Measurements from ENCODE around the gene DNAJB12. TPM values are rescaled to one million over a fixed set of nuclear protein-coding genes. Genes with fewer than 3 reads are reported as not detected.

Gene DNAJB12
- total and polyA plus RNA-seq, 4 donors, result 15.9 to 22.0 (median 18.9) TPM

DNA sequence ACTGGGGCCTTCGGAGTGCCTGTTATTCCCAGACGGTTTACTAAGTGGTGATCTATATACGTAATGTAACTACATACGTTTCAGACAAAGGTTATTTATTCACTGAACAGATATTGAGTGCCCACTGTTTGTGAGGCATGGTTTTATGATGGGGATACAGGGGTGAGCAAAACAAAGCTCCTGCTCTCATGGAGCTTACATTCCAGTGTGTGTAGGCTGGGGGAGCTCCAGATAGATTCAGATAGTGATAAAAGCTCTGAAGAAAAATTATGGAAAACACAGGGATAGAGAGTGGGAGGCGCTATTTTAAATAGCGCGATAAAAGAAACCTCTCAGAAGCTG is 466 bp upstream of the DNAJB12 start:
- H3K27me3 ChIP-seq (ENCODE audit: control insufficient read depth in 4 of 4, insufficient read depth in 4 of 4, low read length in 3 of 4), result no peaks in the 10 kb centered on the region
- H3K9me3 ChIP-seq (ENCODE audit: control insufficient read depth in 4 of 4, low read length in 3 of 4), result no peaks in the 10 kb centered on the region
- 35% methylated on average over 7 of the region's 7 CpGs for WGBS
- peaks cover 3 to 23% (median 17%) of the 10 kb centered on the region in 4 donors for H3K4me1 ChIP-seq (ENCODE audit: control insufficient read depth in 4 of 4, insufficient read depth in 4 of 4, low read length in 3 of 4)
- peaks cover 0 to 6% (median 0%) of the 10 kb centered on the region in 4 donors for H3K36me3 ChIP-seq (ENCODE audit: control insufficient read depth in 4 of 4, insufficient read depth in 3 of 4, low read depth in 1 of 4, low read length in 3 of 4)
- H3K4me3 ChIP-seq (ENCODE audit: low read depth in 1 of 3, low read length in 3 of 3), result peak overlapping the region; percentile 76 to 98 (median 83)
- no peak for TF ChIP-seq RAD21 (IDR thresholded peaks at IDR 0.05)
- TF ChIP-seq, protein P1, sequence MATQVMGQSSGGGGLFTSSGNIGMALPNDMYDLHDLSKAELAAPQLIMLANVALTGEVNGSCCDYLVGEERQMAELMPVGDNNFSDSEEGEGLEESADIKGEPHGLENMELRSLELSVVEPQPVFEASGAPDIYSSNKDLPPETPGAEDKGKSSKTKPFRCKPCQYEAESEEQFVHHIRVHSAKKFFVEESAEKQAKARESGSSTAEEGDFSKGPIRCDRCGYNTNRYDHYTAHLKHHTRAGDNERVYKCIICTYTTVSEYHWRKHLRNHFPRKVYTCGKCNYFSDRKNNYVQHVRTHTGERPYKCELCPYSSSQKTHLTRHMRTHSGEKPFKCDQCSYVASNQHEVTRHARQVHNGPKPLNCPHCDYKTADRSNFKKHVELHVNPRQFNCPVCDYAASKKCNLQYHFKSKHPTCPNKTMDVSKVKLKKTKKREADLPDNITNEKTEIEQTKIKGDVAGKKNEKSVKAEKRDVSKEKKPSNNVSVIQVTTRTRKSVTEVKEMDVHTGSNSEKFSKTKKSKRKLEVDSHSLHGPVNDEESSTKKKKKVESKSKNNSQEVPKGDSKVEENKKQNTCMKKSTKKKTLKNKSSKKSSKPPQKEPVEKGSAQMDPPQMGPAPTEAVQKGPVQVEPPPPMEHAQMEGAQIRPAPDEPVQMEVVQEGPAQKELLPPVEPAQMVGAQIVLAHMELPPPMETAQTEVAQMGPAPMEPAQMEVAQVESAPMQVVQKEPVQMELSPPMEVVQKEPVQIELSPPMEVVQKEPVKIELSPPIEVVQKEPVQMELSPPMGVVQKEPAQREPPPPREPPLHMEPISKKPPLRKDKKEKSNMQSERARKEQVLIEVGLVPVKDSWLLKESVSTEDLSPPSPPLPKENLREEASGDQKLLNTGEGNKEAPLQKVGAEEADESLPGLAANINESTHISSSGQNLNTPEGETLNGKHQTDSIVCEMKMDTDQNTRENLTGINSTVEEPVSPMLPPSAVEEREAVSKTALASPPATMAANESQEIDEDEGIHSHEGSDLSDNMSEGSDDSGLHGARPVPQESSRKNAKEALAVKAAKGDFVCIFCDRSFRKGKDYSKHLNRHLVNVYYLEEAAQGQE (IDR thresholded peaks at IDR 0.05), result no peak
- TF ChIP-seq, protein P2, sequence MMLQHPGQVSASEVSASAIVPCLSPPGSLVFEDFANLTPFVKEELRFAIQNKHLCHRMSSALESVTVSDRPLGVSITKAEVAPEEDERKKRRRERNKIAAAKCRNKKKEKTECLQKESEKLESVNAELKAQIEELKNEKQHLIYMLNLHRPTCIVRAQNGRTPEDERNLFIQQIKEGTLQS (IDR thresholded peaks at IDR 0.05), result no peak
- no peak for TF ChIP-seq EGR1 (IDR thresholded peaks at IDR 0.05; ENCODE audit: low read depth in 2 of 2)
- TF ChIP-seq, protein P3, sequence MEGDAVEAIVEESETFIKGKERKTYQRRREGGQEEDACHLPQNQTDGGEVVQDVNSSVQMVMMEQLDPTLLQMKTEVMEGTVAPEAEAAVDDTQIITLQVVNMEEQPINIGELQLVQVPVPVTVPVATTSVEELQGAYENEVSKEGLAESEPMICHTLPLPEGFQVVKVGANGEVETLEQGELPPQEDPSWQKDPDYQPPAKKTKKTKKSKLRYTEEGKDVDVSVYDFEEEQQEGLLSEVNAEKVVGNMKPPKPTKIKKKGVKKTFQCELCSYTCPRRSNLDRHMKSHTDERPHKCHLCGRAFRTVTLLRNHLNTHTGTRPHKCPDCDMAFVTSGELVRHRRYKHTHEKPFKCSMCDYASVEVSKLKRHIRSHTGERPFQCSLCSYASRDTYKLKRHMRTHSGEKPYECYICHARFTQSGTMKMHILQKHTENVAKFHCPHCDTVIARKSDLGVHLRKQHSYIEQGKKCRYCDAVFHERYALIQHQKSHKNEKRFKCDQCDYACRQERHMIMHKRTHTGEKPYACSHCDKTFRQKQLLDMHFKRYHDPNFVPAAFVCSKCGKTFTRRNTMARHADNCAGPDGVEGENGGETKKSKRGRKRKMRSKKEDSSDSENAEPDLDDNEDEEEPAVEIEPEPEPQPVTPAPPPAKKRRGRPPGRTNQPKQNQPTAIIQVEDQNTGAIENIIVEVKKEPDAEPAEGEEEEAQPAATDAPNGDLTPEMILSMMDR (IDR thresholded peaks at IDR 0.05; ENCODE audit: low read depth, low read length, missing input control), result no peak
- TF ChIP-seq TAF1 (conservative IDR thresholded peaks at IDR 0.05), result no peak
- H3K9ac ChIP-seq (ENCODE audit: low read depth in 1 of 2, low read length in 2 of 2), result peak overlapping the region; percentile 8 to 86
- DNase-seq (ENCODE audit: low spot score), result no peak
- H3K27ac ChIP-seq (ENCODE audit: low read depth in 1 of 2, low read length in 2 of 2), result peak overlapping the region; percentile 90 to 98

DNA sequence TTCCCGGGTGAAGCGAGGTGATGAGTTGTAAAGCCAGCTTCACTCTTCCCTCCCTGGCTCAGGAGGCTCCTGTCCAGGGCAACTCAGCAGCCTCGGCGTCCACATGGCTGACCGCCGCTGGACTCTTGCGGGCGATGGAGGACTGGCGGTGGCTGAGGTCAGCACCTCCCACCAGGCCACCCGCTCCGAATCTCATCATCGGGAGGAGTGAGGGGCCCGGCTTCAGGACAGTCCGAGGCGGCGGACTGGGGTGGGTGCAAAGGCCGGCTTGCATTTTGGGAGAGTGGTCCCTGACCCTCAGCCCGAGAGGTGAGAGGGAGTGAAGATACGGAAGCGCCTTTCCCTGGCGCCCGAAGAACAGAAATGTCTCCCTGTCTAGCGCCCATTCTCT is 759 bp downstream of the DNAJB12 start:
- under 1% methylated on average over 23 of the region's 23 CpGs for WGBS
- H3K27me3 ChIP-seq (ENCODE audit: control insufficient read depth in 4 of 4, insufficient read depth in 4 of 4, low read length in 3 of 4), result no peaks in the 10 kb centered on the region

DNA sequence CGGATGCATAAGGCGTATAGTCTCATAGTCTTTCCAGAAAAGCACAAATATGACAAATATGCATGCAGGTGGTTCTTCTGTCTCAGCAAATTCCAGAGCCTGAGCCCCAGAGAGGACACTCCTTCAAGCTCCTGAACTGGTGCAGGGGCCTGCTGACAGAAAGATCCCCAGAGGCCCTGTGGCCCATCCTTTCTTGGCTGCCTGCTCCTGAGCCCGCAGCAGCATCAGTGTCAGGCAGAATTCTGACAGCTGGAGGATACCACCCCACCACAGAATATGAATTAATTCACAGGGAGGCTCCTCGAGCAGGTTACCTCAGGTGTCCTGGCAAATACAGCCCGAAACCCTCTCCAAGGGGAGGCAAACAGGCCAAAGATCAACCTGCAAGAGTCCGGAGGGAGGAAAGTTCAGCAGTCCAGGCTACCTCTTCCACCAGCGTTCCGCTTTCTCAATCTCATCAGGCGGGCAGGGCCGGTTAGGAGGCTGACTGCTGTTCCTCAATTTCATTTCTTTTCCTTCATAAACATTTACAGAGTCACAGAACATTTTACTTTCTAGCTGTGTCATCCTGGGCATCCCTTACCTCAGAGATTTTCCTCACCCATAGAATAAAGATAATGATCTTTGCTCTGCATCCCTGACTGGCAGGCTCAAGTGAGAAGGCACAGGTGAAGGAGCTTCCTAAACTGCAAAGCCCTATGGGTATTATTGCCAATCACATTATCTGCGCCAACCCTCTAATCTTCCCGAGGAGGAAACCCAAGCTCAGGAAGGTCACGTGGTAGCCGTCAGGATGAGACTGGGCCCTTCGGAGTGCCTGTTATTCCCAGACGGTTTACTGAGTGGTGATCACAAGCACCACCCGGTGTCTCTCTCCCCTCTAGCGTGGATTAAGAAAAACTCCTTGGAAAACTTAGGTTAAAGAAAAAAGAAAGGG is 1.4 kb downstream of the DNAJB12 start:
- DNase-seq (ENCODE audit: low spot score), result no peak
- H3K9ac ChIP-seq (ENCODE audit: low read depth in 1 of 2, low read length in 2 of 2), result peak overlapping the region; percentile 82 to 86
- H3K27me3 ChIP-seq (ENCODE audit: control insufficient read depth in 4 of 4, insufficient read depth in 4 of 4, low read length in 3 of 4), result no peaks in the 10 kb centered on the region
- H3K27ac ChIP-seq (ENCODE audit: low read depth in 1 of 2, low read length in 2 of 2), result peak overlapping the region; percentile 90 to 98
- H3K36me3 ChIP-seq (ENCODE audit: control insufficient read depth in 4 of 4, insufficient read depth in 3 of 4, low read depth in 1 of 4, low read length in 3 of 4), result peaks cover 0 to 8% (median 7%) of the 10 kb centered on the region in 4 donors
- WGBS, result 24% methylated on average over 18 of the region's 18 CpGs
- H3K9me3 ChIP-seq (ENCODE audit: control insufficient read depth in 4 of 4, low read length in 3 of 4), result no peaks in the 10 kb centered on the region
- H3K4me3 ChIP-seq (ENCODE audit: low read depth in 1 of 3, low read length in 3 of 3), result peak overlapping the region; percentile 76 to 98 (median 83)
- peaks cover 3 to 23% (median 17%) of the 10 kb centered on the region in 4 donors for H3K4me1 ChIP-seq (ENCODE audit: control insufficient read depth in 4 of 4, insufficient read depth in 4 of 4, low read length in 3 of 4)
- no peak for TF ChIP-seq RAD21 (IDR thresholded peaks at IDR 0.05)
- TF ChIP-seq, protein P4, sequence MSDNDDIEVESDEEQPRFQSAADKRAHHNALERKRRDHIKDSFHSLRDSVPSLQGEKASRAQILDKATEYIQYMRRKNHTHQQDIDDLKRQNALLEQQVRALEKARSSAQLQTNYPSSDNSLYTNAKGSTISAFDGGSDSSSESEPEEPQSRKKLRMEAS (IDR thresholded peaks at IDR 0.05), result no peak
- TF ChIP-seq RXRA (IDR thresholded peaks at IDR 0.05), result peak; percentile 62 to 71
- TF ChIP-seq HNF4A (conservative IDR thresholded peaks at IDR 0.05), result peak; percentile 92 to 95
- TF ChIP-seq SP1 (IDR thresholded peaks at IDR 0.05), result peak; percentile 64
- TF ChIP-seq HNF4G (IDR thresholded peaks at IDR 0.05), result peak; percentile 76
- TF ChIP-seq, protein P1 (IDR thresholded peaks at IDR 0.05), result peak; percentile 28

More for the DNA sequence above, 759 bp downstream of the DNAJB12 start:
- Histone ChIP-seq H3K4me3 (ENCODE audit: low read depth in 1 of 3, low read length in 3 of 3) (peak overlapping the region; percentile 76 to 98 (median 83)), H3K36me3 (ENCODE audit: control insufficient read depth in 4 of 4, insufficient read depth in 3 of 4, low read depth in 1 of 4, low read length in 3 of 4) (peaks cover 0 to 8% (median 3%) of the 10 kb centered on the region in 4 donors), H3K4me1 (ENCODE audit: control insufficient read depth in 4 of 4, insufficient read depth in 4 of 4, low read length in 3 of 4) (peaks cover 3 to 23% (median 17%) of the 10 kb centered on the region in 4 donors), H3K27ac (ENCODE audit: low read depth in 1 of 2, low read length in 2 of 2) (peak overlapping the region; percentile 90 to 98), H3K9ac (ENCODE audit: low read depth in 1 of 2, low read length in 2 of 2) (peak overlapping the region; percentile 82 to 86), H3K9me3 (ENCODE audit: control insufficient read depth in 4 of 4, low read length in 3 of 4) (no peaks in the 10 kb centered on the region)
- TF ChIP-seq, protein P4 (IDR thresholded peaks at IDR 0.05), result no peak
- TF ChIP-seq HNF4A (conservative IDR thresholded peaks at IDR 0.05), result peak in 1 of 2 donors; percentile 6
- peak; percentile 54 for DNase-seq (ENCODE audit: low spot score)

Data from liver (tissue), 9 donors.